Upper lobe of right lung (tissue), 1 donor: Measurements from ENCODE around the gene NID1. TPM values are rescaled to one million over a fixed set of nuclear protein-coding genes. Genes with fewer than 3 reads are reported as not detected.

ENCODE experiments used
- ATAC-seq: fragments of 200-7000 bp; cut with Tn5 transposase; one replicate; pipeline ENCODE4 v1.9.1; 2020; ENCODE audit warnings: mild to moderate bottlenecking, moderate library complexity
- DNase-seq: peaks from one replicate; pipeline ENCODE4 v3.0.0-alpha.2; 2020
- H3K27ac ChIP-seq: fragments of 200-600 bp; one replicate; pipeline ENCODE4 v1.8.0; 2022
- H3K27me3 ChIP-seq: fragments of 200-600 bp; one replicate; pipeline ENCODE4 v1.8.0; 2022; ENCODE audit warnings: mild to moderate bottlenecking
- H3K36me3 ChIP-seq: fragments of 200-600 bp; one replicate; pipeline ENCODE4 v1.8.0; 2022
- H3K4me1 ChIP-seq: fragments of 200-600 bp; one replicate; pipeline ENCODE4 v1.8.0; 2022
- H3K4me3 ChIP-seq: fragments of 200-600 bp; one replicate; pipeline ENCODE4 v1.8.0; 2022; ENCODE audit warnings: mild to moderate bottlenecking
- H3K9me3 ChIP-seq: fragments of 200-600 bp; one replicate; pipeline ENCODE4 v1.8.0; 2022
- CTCF ChIP-seq: fragments of 200-600 bp; IDR thresholded peaks from one replicate; pipeline ENCODE4 v1.8.0; 2022; ENCODE audit warnings: antibody characterized with exemption
- intact Hi-C: fragments of 100-400 bp; cut with DNase I; formaldehyde crosslinking; loops from one replicate; pipeline ENCODE4 v1.11.0; 2022
- total RNA-seq: library from RNA; stranded (reverse); fragmentation: NEBNext Ultra II Directional; extraction: Animal tissue kit (Norgen Biotek cat#: 25700); gene quantifications from one replicate; pipeline ENCODE4 v1.2.1, GENCODE V29; 2021
- donor health status: DM: no; HTN: yes; CAD: no; lungs with severe emphysema.

NID1 gene
- total RNA-seq, 1 donor from 2014 or later = 60.5 TPM

- intact Hi-C loops = no loop called here
- ATAC-seq (no peak), DNase-seq (no peak)
- H3K4me3 ChIP-seq = no peak overlapping the region
- H3K36me3 ChIP-seq = peaks cover 11% of the 10 kb centered on the region
- TF ChIP-seq CTCF = no peak
- H3K27me3 ChIP-seq = no peaks in the 10 kb centered on the region
- H3K4me1 ChIP-seq = peaks cover 8% of the 10 kb centered on the region
- no peaks in the 10 kb centered on the region for H3K9me3 ChIP-seq
- H3K27ac ChIP-seq = no peak overlapping the region
These were observed 68.7 kb downstream of the NID1 start for GRCh38 chr1:235996048-235996785.

DNA sequence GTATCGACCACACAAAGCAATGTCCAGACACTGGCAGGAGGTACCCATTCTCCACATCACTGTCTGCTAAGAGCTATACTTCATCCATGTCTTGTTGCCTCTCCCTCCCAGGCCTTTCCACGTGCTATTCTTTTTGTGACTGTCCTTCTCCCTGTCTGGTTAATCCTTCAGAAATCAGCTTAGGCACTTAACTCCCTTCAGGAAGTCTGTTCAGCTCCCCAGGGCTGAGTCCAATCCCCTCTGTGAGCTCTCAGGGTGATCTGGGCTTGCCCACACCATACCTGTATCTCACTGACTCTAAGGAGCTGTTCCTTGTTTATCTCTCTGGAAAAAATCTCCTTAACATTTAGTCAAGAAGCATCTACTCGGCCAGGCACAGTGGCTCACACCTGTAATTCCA lies 69.4 kb downstream of the NID1 start:
- DNase-seq = no peak
- no peak for ATAC-seq
- no peak for TF ChIP-seq CTCF
- Histone ChIP-seq H3K27me3 (no peaks in the 10 kb centered on the region), H3K9me3 (no peaks in the 10 kb centered on the region), H3K27ac (no peak overlapping the region), H3K36me3 (peaks cover 15% of the 10 kb centered on the region), H3K4me3 (no peak overlapping the region), H3K4me1 (peaks cover 8% of the 10 kb centered on the region)
- intact Hi-C loops = no loop called here

- Histone ChIP-seq H3K36me3 (peaks cover 29% of the 10 kb centered on the region), H3K4me1 (no peaks in the 10 kb centered on the region), H3K4me3 (no peak overlapping the region), H3K9me3 (no peaks in the 10 kb centered on the region), H3K27me3 (no peaks in the 10 kb centered on the region), H3K27ac (no peak overlapping the region)
- no peak for TF ChIP-seq CTCF
- intact Hi-C loops = no loop called here
- ATAC-seq (no peak), DNase-seq (no peak)
These were observed 71.2 kb downstream of the NID1 start for GRCh38 chr1:235993652-235994051.

- peaks cover 29% of the 10 kb centered on the region for H3K36me3 ChIP-seq
- no peaks in the 10 kb centered on the region for H3K27me3 ChIP-seq
- H3K4me1 ChIP-seq = no peaks in the 10 kb centered on the region
- no peak overlapping the region for H3K27ac ChIP-seq
- no peak overlapping the region for H3K4me3 ChIP-seq
- TF ChIP-seq CTCF = no peak
- DNase-seq (no peak), ATAC-seq (no peak)
- intact Hi-C loops = no loop called here
- H3K9me3 ChIP-seq = no peaks in the 10 kb centered on the region
These were observed 72.0 kb downstream of the NID1 start for GRCh38 chr1:235992868-235993267.

GRCh38 chr1:235992346-235992745 lies 72.5 kb downstream of the NID1 start:
- no peak overlapping the region for H3K27ac ChIP-seq
- ATAC-seq (no peak), DNase-seq (no peak)
- no peak overlapping the region for H3K4me3 ChIP-seq
- H3K9me3 ChIP-seq = no peaks in the 10 kb centered on the region
- H3K36me3 ChIP-seq = peaks cover 29% of the 10 kb centered on the region
- no peak for TF ChIP-seq CTCF
- H3K27me3 ChIP-seq = no peaks in the 10 kb centered on the region
- intact Hi-C loops = no loop called here
- H3K4me1 ChIP-seq = no peaks in the 10 kb centered on the region
